B cell (primary cell): ENCODE measurements around the gene BIRC5. TPM values are rescaled to one million over a fixed set of nuclear protein-coding genes. Genes with fewer than 3 reads are reported as not detected.

Experiments used
- ATAC-seq: fragments of 200-7000 bp; cut with Tn5 transposase; one replicate; pipeline ENCODE4 v1.10.0; 2021; ENCODE audit warnings: low read depth, mild to moderate bottlenecking, moderate number of reproducible peaks, moderate library complexity
- CTCF ChIA-PET: fragments of 350-600 bp; sonication (Branson Sonifier 250); formaldehyde crosslinking; loops from one replicate; lab custom pipeline; 2021; ENCODE audit warnings: antibody characterized with exemption, inconsistent platforms; lab: Charles Lee
- POLR2A ChIA-PET: fragments of 350-600 bp; sonication (Branson Sonifier 250); formaldehyde crosslinking; loops from one replicate; lab custom pipeline; 2021; ENCODE audit warnings: antibody characterized with exemption; lab: Charles Lee
- DNase-seq: peaks from one replicate; pipeline ENCODE4 v3.0.0; 2013
- H2AFZ ChIP-seq: 2 replicates; pipeline ENCODE4 v1.6.1; 2012; ENCODE audit warnings: mild to moderate bottlenecking, low read depth, low read length; ENCODE audit not compliant: insufficient read depth, poor library complexity, severe bottlenecking
- H3K27ac ChIP-seq, 2 donors: 1 replicate in 1 of 2; 2 replicates in 1 of 2; pipeline ENCODE4 v1.5.1; 2012 to 2013; ENCODE audit warnings: low read length in 2 of 2, mild to moderate bottlenecking in 2 of 2, moderate library complexity in 1 of 2
- H3K27me3 ChIP-seq, 4 experiments: fragments of 200-600 bp in 1 of 4; sonication (generic) in 1 of 4; replicated peaks in 1 of 4; 1 replicate in 2 of 4; 2 replicates in 2 of 4; pipeline versions ENCODE4 v1.6.1 to v1.7.0; 2013 to 2016; ENCODE audit warnings: low read length in 3 of 4, mild to moderate bottlenecking in 2 of 4, mixed read lengths in 1 of 4, moderate library complexity in 1 of 4; ENCODE audit not compliant: insufficient read depth in 4 of 4, control insufficient read depth in 3 of 4; ENCODE audit errors: control extremely low read depth in 1 of 4
- H3K36me3 ChIP-seq, 2 experiments: replicated peaks in 1 of 2; 1 replicate in 1 of 2; 2 replicates in 1 of 2; pipeline versions ENCODE4 v1.6.1 to v1.7.1; 2013; ENCODE audit warnings: low read length in 1 of 2; ENCODE audit not compliant: insufficient read depth in 2 of 2, control insufficient read depth in 1 of 2; ENCODE audit errors: control extremely low read depth in 1 of 2, extremely low read depth in 1 of 2
- H3K4me1 ChIP-seq, 2 donors: fragments of 200-600 bp in 1 of 2; sonication (generic) in 1 of 2; 1 replicate in 1 of 2; 2 replicates in 1 of 2; pipeline versions ENCODE4 v1.5.1 to v1.6.1; 2013 to 2017; ENCODE audit warnings: low read length in 2 of 2; ENCODE audit not compliant: control insufficient read depth in 2 of 2, insufficient read depth in 2 of 2
- H3K4me2 ChIP-seq: replicated peaks from 2 replicates; pipeline ENCODE3; 2012; ENCODE audit warnings: mild to moderate bottlenecking, low read depth, low read length; ENCODE audit not compliant: poor library complexity, severe bottlenecking
- H3K4me3 ChIP-seq, 5 experiments: fragments of 200-600 bp in 1 of 5; sonication (generic) in 1 of 5; 1 replicate in 3 of 5; 2 replicates in 2 of 5; pipeline versions ENCODE4 v1.5.1 to v1.7.0; 2011 to 2016; ENCODE audit warnings: low read length in 4 of 5, mild to moderate bottlenecking in 4 of 5, low read depth in 2 of 5, control low read depth in 1 of 5, moderate library complexity in 1 of 5; ENCODE audit not compliant: insufficient read depth in 1 of 5; ENCODE audit errors: control extremely low read depth in 1 of 5, extremely low read depth in 1 of 5
- H3K79me2 ChIP-seq: fragments of 200-600 bp; sonication (generic); one replicate; pipeline ENCODE4 v1.6.0; 2016; ENCODE audit warnings: low read length; ENCODE audit not compliant: control insufficient read depth, insufficient read depth
- H3K9ac ChIP-seq: fragments of 200-600 bp; sonication (generic); 2 replicates; pipeline ENCODE4 v1.6.1; 2017; ENCODE audit warnings: mild to moderate bottlenecking, low read length, moderate library complexity
- H3K9me3 ChIP-seq, 3 donors: one replicate each; pipeline versions ENCODE4 v1.6.1 to v1.7.1; 2013; ENCODE audit warnings: low read length in 2 of 3; ENCODE audit not compliant: control insufficient read depth in 2 of 3, insufficient read depth in 1 of 3; ENCODE audit errors: control extremely low read depth in 1 of 3
- H4K20me1 ChIP-seq: 2 replicates; pipeline ENCODE4 v1.6.0; 2012; ENCODE audit warnings: mild to moderate bottlenecking, low read length; ENCODE audit not compliant: insufficient read depth, control insufficient read depth, poor library complexity, severe bottlenecking
- H3K27ac Mint-ChIP-seq: one replicate; pipeline ENCODE4 v1.8.0; 2021; ENCODE audit warnings: mixed read lengths
- H3K27me3 Mint-ChIP-seq: one replicate; pipeline ENCODE4 v1.8.0; 2021; ENCODE audit warnings: mixed read lengths
- H3K4me1 Mint-ChIP-seq: one replicate; pipeline ENCODE4 v1.8.0; 2021; ENCODE audit warnings: mixed read lengths
- H3K4me3 Mint-ChIP-seq: one replicate; pipeline ENCODE4 v1.8.0; 2021; ENCODE audit warnings: mixed read lengths
- H3K9me3 Mint-ChIP-seq: one replicate; pipeline ENCODE4 v1.8.0; 2022; ENCODE audit warnings: mixed read lengths; ENCODE audit not compliant: insufficient read depth
- EZH2 ChIP-seq: IDR thresholded peaks from 2 replicates; pipeline ENCODE4 v1.6.1; 2012; ENCODE audit warnings: borderline replicate concordance, low read depth, mild to moderate bottlenecking, moderate library complexity, low read length; ENCODE audit not compliant: insufficient read depth, poor library complexity, severe bottlenecking
- WGBS: methylation state at CpG from one replicate; pipeline ENCODE4 v1.1.5; 2013; ENCODE audit warnings: missing lambda C conversion rate; ENCODE audit not compliant: insufficient coverage; 5-methylcytosine and 5-hydroxymethylcytosine counted together
- intact Hi-C: fragments of 100-400 bp; cut with micrococcal nuclease; formaldehyde crosslinking; loops from one replicate; pipeline ENCODE4 v1.10.0; 2022
- polyA plus RNA-seq: library from polyadenylated mRNA; depleted of rRNA; stranded (reverse); fragments of >200 nt; gene quantifications from 2 replicates; pipeline ENCODE4 v1.2.3, GENCODE V29; 2012
- total RNA-seq, 2 donors: library from RNA; stranded (reverse); fragments of 120-200 nt in 1 of 2; gene quantifications; 1 replicate in 1 of 2; 2 replicates in 1 of 2; pipeline versions ENCODE4 v1.2.3 to v1.2.4, GENCODE V29; 2013 to 2022
- TF ChIP-seq, protein P1 (sequence below): fragments of 200-600 bp; IDR thresholded peaks from one replicate; pipeline ENCODE4 v1.8.0; 2022; ENCODE audit warnings: antibody characterized with exemption, mild to moderate bottlenecking

Gene BIRC5
- total and polyA plus RNA-seq, 2 donors (not counting 1 experiment from before 2014, with no cell fraction given), result 0.33 to 0.84 TPM

GRCh38 chr17:78248051-78248914 lies 34.2 kb downstream of the BIRC5 start:
- WGBS, result 95% methylated on average over 29 of the region's 30 CpGs
- ChIA-PET CTCF (interaction anchor here (0.6 to 6.1 kb wide), 5 partner anchors 112 to 173 kb away, joined by 5 to 83 read pairs (median 32); no protein-coding TSS in a partner anchor), POLR2A (interaction anchor here (0.9 kb wide), 1 partner anchor 17 kb away, joined by 3 read pairs; the partner anchor contains the start of gene TMEM235)
- Mint-ChIP-seq H3K27me3 (no peaks in the 10 kb centered on the region), H3K4me3 (no peak overlapping the region), H3K9me3 (no peaks in the 10 kb centered on the region), H3K27ac (no peak overlapping the region), H3K4me1 (peaks cover 30% of the 10 kb centered on the region)
- TF ChIP-seq EZH2, result no peak
- TF ChIP-seq, protein P1, sequence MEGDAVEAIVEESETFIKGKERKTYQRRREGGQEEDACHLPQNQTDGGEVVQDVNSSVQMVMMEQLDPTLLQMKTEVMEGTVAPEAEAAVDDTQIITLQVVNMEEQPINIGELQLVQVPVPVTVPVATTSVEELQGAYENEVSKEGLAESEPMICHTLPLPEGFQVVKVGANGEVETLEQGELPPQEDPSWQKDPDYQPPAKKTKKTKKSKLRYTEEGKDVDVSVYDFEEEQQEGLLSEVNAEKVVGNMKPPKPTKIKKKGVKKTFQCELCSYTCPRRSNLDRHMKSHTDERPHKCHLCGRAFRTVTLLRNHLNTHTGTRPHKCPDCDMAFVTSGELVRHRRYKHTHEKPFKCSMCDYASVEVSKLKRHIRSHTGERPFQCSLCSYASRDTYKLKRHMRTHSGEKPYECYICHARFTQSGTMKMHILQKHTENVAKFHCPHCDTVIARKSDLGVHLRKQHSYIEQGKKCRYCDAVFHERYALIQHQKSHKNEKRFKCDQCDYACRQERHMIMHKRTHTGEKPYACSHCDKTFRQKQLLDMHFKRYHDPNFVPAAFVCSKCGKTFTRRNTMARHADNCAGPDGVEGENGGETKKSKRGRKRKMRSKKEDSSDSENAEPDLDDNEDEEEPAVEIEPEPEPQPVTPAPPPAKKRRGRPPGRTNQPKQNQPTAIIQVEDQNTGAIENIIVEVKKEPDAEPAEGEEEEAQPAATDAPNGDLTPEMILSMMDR, result no peak
- intact Hi-C loops, result no loop called here
- H2AFZ ChIP-seq, result no peak overlapping the region
- H3K27ac ChIP-seq, result no peak overlapping the region
- no peaks in the 10 kb centered on the region for H3K79me2 ChIP-seq
- ATAC-seq, result no peak
- H3K4me3 ChIP-seq, result no peak overlapping the region
- no peak overlapping the region for H3K9ac ChIP-seq
- no peaks in the 10 kb centered on the region for H3K27me3 ChIP-seq
- H4K20me1 ChIP-seq, result peaks cover 7% of the 10 kb centered on the region
- peaks cover 0 to 6% (median 0%) of the 10 kb centered on the region in 3 donors for H3K9me3 ChIP-seq
- H3K4me2 ChIP-seq, result no peak overlapping the region
- no peak for DNase-seq
- H3K36me3 ChIP-seq, result no peaks in the 10 kb centered on the region
- H3K4me1 ChIP-seq, result peaks cover 29 to 31% of the 10 kb centered on the region in 2 donors
